HG02884 (cell line): ENCODE measurements around the gene PITX1.

Experiments used
- ATAC-seq: cut with Tn5 transposase; IDR thresholded peaks from one replicate; pipeline ENCODE4 v1.9.1; 2021; ENCODE audit warnings: mild to moderate bottlenecking, moderate library complexity; ENCODE audit not compliant: unreplicated experiment

PITX1 gene

GRCh38 chr5:135042595-135042994 is 8.6 kb upstream of the PITX1 start:
- no peak for ATAC-seq

DNA sequence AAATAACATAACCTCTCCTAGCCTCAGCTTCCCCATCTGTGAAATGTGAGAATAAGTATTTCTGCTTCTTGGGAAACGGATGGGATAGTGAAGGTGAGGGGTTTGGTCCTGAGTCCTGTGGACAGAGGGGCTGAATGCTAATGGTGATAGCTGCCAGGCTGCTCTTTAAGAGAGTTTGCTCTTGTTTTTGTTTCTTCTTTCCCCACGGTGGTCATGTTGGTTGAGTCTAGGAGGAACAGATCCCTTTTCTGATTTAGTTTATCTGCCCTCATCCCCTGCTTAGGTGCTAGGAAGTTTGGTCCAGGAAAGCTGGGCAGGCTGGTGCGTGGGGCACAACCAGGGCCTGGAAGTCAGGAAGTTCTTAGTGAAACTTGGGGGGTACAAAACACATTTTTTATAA is 7.7 kb upstream of the PITX1 start:
- ATAC-seq: no peak

DNA sequence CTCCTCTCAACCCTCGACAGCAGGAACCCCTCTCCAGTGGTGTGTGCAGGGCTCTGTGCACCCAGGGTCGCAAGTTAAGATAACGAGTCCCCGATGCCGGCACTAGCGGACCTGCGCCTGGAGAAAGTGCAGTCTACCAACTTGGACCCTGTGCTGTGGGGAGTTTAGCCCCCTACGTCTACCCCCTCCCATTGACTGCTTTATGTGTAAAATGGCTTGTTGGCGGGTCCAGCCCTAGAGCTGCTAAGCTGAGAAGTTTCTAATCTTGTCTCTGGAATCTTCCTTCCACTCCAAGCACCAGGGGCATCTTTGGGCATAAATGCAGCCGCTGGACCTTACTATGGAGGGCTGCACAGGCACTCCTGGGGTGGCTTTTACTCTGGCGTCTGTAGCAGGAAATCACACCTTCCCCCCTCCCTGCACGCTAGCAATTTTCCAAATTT is 7.1 kb upstream of the PITX1 start:
- ATAC-seq: no peak

- no peak for ATAC-seq
These were observed 6.5 kb upstream of the PITX1 start for GRCh38 chr5:135040333-135041144.

- no peak for ATAC-seq
These were observed 6.0 kb upstream of the PITX1 start for GRCh38 chr5:135040034-135040332.

GRCh38 chr5:135039271-135040033 is 5.4 kb upstream of the PITX1 start:
- ATAC-seq: no peak

GRCh38 chr5:135038813-135039270 is 4.8 kb upstream of the PITX1 start:
- no peak for ATAC-seq

- ATAC-seq: no peak
These were observed 4.3 kb upstream of the PITX1 start for GRCh38 chr5:135038205-135038812.

- ATAC-seq: no peak
These were observed 3.6 kb upstream of the PITX1 start for GRCh38 chr5:135037519-135038204.

DNA sequence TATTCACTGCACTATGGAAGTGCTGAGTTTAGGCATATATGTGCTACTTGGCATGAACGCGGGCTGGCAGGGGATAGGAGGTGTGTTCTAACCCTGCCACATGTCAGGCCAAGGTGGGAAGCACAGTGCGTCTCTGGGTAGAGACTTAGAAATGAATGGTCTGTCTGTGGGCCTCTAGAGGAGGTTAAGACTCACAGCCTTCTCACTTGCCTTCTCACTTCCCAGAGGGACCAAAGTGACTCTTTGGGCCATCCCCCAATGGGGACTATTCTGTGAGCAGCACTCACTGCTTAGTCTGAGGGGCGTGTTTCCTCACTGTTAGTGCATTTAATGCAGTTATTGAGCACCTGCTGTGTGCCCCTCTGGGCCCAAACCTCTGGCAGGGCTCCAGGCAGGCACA is 2.4 kb upstream of the PITX1 start:
- ATAC-seq: no peak

GRCh38 chr5:135035678-135036030 is 1.6 kb upstream of the PITX1 start:
- ATAC-seq: no peak

GRCh38 chr5:135034963-135035677 is 1.1 kb upstream of the PITX1 start:
- no peak for ATAC-seq

DNA sequence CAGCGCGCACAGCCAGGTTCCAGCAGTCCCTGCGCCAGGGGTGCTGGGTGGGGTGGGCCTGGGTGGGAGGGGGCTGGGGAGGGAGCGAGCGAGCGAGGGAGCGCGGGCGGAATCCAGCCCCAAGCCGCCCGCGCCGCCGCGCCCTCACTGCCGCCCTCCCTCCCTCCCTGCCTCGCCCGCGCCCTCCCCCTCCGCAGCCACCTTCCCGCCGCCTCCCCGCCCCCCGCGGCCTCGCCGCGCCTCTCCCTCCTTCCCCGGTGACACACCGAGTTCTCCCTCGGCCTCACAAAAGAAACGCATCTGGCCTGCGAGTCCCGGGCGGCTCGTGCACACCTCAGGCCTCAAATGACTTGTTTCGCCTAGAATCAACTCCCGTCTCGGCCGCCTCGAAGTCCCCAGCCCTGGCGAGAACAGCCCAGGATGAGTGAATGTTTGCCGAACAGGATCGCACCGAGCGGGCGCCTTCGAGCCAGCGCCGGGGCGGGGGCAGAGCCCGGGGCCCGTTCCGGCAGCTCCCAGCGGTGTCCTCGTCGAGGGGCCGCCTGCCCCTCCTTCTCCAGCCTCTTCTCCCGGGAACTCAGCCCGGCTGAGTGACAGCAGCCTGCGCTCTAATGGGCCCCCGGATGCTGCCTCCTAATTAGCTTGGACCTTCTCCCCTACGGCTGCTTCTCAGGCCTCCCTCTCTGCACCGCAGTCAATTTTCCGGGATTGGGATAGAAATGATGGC is 371 bp upstream of the PITX1 start:
- no peak for ATAC-seq

DNA sequence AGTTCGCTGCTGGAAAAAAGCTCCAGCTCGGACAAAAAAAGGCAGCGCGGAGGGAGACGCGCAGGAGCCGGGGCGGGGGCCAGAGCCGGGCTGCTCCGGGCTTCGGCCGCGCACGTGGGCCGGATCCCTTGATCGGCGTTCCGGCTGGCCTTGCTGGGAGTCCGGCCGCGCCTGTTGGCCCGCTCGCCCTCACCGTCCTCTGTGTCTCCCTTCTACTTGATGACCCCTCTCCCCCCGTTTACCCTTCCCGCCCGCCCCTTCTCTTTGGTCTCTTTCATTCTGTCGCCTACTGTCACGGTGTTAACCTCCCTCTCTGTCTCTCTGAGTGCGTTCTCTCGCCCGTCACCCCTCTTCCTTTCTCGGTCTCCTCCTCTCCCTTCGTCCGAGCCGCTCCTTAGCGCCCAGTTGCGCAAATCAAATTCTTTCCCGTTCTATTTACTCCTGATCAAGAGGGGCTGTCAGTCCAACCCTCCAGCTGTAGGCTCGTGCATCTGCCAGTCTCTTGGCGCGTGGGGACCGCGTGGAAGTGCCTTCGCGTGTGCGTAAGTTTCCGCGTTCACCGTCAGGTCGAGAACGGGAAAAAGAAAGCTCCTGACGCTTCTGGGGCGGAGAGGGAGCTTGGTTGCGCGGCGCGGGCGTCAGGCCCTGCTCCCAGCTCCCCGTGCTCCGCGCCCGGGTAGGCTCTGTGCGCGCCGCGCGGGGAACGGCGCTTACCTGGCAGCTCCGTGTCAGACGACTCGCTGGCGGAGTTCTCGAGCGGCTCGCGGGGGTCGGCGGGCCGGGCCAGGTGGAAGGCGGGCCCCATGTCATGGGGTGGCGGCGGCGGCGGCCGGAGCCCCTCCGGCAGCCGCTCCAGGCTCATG is 798 bp downstream of the PITX1 start:
- ATAC-seq: no peak

DNA sequence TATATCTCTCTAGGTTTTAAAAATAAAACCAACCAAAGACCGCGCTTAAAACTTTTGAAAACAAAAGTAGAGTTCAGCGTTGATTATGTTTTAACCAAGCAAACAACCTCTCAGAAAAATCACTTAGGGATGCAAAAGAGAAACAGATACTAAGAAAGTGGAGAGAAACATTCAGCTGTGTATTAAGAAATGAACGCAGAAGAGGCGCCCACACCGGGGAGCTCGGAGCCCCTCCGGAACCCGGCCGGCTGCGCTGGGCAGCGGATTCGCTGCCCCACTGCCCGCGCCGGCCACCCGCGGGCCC is 1.4 kb downstream of the PITX1 start:
- no peak for ATAC-seq

GRCh38 chr5:135031813-135032694 is 2.0 kb downstream of the PITX1 start:
- no peak for ATAC-seq

- ATAC-seq: no peak
These were observed 2.8 kb downstream of the PITX1 start for GRCh38 chr5:135030956-135031812.
